ENCODE data around the gene PHF5A.
A peak's percentile ranks its signal among the peaks of the same experiment; 100 is the strongest.

The PHF5A gene

DNA sequence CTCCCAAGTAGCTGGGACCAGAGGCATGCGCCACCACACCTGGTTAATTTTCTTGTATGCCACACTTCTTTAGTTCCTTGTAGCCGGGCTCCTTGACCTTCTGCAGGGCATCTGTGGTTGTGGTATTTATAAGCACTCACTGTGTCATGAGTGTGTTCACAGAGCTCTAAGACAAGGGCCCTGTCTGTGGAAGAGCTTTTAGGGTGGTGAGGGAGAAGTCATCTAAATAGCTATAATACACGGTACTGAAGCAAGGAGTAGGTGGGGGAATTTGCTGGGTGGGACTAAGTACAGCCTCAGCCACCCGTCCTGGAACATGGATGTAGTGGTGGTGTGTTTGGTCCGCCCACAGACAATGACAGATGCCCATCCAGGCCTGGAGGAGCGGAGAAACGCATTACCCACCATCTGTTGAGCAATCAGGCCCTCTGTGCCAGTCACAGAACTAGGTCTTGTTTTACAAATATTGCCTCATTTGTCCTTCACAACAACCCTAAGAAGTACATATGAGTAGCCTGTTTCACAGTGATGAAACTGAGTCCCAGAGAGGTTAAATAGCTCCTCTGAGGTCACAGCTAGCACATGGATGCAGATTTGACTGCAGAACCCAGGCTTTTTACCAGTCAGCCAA, 10.5 kb upstream of the PHF5A start:
- Histone ChIP-seq H3K36me3 (no peaks in the 10 kb centered on the region; the same call in 1 of the 2 replicates), H3K4me1 (no peaks in the 10 kb centered on the region), H3K4me3 (ENCODE audit: low read depth, low read length) (no peak overlapping the region), H3K9me3 (no peaks in the 10 kb centered on the region), H3K27me3 (no peaks in the 10 kb centered on the region)
- TF ChIP-seq, protein P1, sequence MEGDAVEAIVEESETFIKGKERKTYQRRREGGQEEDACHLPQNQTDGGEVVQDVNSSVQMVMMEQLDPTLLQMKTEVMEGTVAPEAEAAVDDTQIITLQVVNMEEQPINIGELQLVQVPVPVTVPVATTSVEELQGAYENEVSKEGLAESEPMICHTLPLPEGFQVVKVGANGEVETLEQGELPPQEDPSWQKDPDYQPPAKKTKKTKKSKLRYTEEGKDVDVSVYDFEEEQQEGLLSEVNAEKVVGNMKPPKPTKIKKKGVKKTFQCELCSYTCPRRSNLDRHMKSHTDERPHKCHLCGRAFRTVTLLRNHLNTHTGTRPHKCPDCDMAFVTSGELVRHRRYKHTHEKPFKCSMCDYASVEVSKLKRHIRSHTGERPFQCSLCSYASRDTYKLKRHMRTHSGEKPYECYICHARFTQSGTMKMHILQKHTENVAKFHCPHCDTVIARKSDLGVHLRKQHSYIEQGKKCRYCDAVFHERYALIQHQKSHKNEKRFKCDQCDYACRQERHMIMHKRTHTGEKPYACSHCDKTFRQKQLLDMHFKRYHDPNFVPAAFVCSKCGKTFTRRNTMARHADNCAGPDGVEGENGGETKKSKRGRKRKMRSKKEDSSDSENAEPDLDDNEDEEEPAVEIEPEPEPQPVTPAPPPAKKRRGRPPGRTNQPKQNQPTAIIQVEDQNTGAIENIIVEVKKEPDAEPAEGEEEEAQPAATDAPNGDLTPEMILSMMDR (IDR thresholded peaks at IDR 0.05; ENCODE audit: low read depth, low read length) = no peak
- DNase-seq = peak; percentile 19

DNA sequence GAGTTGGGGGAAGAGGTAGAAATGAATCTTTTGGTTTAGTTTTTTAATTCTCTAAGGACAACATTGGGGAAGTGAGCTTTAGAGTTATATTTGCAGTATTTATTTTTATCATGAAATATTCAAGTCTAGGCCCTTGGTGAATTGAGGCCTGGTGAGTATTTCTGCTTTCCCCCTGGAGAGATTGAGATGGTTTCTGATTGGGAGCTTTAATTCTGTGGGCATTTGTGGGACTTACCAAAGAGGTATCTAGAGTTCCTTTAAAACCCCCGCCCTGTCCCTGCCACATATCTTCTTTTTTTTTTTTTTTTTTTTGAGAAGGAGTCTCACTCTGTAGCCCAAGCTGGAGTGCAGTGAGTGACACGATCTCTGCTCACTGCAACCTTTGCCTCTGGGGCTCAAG, 10.0 kb upstream of the PHF5A start:
- Histone ChIP-seq H3K36me3 (no peaks in the 10 kb centered on the region; the same call in 1 of the 2 replicates), H3K9me3 (no peaks in the 10 kb centered on the region), H3K4me1 (no peaks in the 10 kb centered on the region), H3K4me3 (ENCODE audit: low read depth, low read length) (no peak overlapping the region), H3K27me3 (no peaks in the 10 kb centered on the region)
- no peak for DNase-seq
- TF ChIP-seq, protein P1 (IDR thresholded peaks at IDR 0.05; ENCODE audit: low read depth, low read length) = no peak

DNA sequence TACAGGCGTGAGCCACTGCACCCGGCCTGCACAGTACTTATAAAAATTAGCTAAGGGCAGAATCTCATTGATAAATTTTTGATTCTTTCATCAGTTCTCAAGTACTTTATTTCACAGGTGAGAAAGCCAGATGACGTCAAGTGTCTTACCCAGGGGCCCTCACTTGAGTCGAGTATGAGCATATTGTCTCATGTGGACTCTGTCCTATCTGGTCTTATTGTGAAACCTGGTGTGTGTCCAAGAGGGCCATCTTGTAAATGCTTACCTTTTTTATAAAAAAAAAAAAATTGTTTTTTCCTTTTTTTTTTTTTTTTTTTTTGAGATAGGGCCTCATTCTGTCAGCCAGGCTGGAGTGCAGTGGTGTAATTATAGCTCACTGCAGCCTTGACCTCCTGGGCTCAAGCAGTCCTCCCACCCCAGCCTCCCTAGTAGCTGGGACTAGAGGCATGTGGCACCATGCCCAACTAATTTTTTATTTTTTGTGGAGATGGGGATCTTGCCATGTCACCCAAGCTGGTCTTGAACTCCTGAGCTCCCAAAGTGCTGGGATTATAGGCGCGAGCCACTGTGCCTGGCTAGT, 6.5 kb upstream of the PHF5A start:
- H3K36me3 ChIP-seq = peaks cover 18% of the 10 kb centered on the region
- no peak for DNase-seq
- H3K4me1 ChIP-seq = peaks cover 1% of the 10 kb centered on the region; the same call in 1 of the 2 replicates
- no peak overlapping the region for H3K4me3 ChIP-seq (ENCODE audit: low read depth, low read length)
- TF ChIP-seq, protein P1 (IDR thresholded peaks at IDR 0.05; ENCODE audit: low read depth, low read length) = no peak
- no peaks in the 10 kb centered on the region for H3K27me3 ChIP-seq
- H3K9me3 ChIP-seq = no peaks in the 10 kb centered on the region

DNA sequence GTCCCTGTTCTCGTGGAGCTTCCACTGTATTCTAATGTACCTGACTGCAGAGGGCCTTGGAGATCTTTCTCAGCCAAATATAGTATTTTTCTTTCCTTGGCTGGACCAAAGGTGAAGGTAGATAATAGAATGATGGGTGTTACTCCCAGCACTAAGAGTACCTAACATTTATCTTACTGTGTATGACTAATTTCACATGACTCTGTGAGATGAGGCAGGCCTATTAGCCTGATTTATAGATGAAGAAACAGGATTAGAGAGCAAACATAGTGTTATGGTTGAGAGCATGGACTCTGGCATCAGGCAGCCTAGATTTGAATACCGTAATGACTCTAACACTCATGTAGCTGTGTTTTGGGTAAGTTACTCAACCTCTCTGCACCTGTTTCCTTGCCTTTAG, 3.1 kb upstream of the PHF5A start:
- Histone ChIP-seq H3K27me3 (no peaks in the 10 kb centered on the region), H3K4me1 (peaks cover 3% of the 10 kb centered on the region; the same call in 1 of the 2 replicates), H3K4me3 (ENCODE audit: low read depth, low read length) (no peak overlapping the region), H3K9me3 (no peaks in the 10 kb centered on the region), H3K36me3 (peaks cover 29% of the 10 kb centered on the region)
- no peak for DNase-seq
- TF ChIP-seq, protein P1 (IDR thresholded peaks at IDR 0.05; ENCODE audit: low read depth, low read length) = no peak

DNA sequence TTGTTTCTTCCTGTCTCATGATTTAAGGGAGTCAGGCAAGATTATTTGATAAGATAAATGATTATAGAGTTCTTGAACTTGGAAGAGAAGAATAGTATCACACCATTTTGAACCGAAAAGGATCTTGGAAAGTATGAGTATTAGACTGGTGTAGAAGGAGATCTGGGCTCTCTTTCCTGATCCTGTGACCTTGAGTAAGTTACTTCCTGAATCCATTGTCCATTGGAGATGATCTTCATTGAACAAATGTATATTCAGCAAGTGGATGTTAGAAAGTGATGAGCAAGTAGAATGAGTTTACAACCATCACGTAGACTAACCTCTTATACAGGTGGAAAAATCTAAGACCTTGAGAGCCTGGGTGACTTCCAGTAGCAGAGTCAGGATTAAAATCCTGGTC, 2.4 kb upstream of the PHF5A start:
- no peak for DNase-seq
- TF ChIP-seq, protein P1 (IDR thresholded peaks at IDR 0.05; ENCODE audit: low read depth, low read length) = no peak
- Histone ChIP-seq H3K27me3 (no peaks in the 10 kb centered on the region), H3K4me3 (ENCODE audit: low read depth, low read length) (no peak overlapping the region), H3K4me1 (peaks cover 3% of the 10 kb centered on the region; the same call in 1 of the 2 replicates), H3K9me3 (no peaks in the 10 kb centered on the region), H3K36me3 (peaks cover 36% of the 10 kb centered on the region)

DNA sequence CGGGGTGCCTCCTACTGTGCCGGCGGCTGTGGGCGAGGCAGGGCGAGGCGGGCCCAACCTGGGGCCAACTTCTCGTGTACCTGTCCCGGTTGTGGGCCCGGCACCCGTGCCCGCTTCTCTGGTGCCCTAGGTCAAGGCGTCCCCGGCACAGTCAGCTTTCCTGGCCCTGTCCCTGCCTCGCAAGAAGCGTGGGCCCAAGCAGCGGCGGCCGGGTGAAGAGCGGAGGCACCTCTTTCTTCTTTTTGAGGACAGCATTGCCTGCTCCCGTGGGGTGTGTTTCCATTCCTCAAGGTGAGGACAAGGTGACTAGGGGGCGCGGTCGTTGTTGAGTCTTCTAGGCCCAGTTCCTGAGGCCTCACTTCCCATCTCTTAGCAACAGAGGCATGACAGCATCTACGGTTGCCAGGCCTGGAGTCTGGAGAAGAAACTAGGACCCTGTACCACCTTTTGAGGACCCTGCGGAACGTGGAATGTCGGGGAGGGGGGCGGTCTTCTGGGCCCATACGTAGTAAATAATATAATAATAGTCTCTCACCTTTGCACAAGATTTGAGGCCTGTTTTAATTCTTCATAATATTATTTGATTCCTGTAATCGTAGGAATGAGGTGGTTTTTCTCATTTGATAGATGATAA, 843 bp upstream of the PHF5A start:
- peak overlapping the region; percentile 98 for H3K4me3 ChIP-seq (ENCODE audit: low read depth, low read length)
- H3K36me3 ChIP-seq = peaks cover 52% of the 10 kb centered on the region
- DNase-seq = peak; percentile 52
- H3K4me1 ChIP-seq = peaks cover 3% of the 10 kb centered on the region; the same call in 1 of the 2 replicates
- H3K9me3 ChIP-seq = no peaks in the 10 kb centered on the region
- TF ChIP-seq, protein P1 (IDR thresholded peaks at IDR 0.05; ENCODE audit: low read depth, low read length) = no peak
- H3K27me3 ChIP-seq = no peaks in the 10 kb centered on the region

Data from BE2C (cell line).